HG03159 (cell line): ENCODE data around the gene PARK7.
"Not testable (repeated sequence)": the region's sequence is repeated elsewhere in the genome, so short reads cannot be mapped to it uniquely, and the experiment has no call there.

Experiments
- ATAC-seq: cut with Tn5 transposase; IDR thresholded peaks from one replicate; pipeline ENCODE4 v1.9.1; 2021; ENCODE audit warnings: mild to moderate bottlenecking, moderate library complexity; ENCODE audit not compliant: unreplicated experiment

Gene PARK7

DNA sequence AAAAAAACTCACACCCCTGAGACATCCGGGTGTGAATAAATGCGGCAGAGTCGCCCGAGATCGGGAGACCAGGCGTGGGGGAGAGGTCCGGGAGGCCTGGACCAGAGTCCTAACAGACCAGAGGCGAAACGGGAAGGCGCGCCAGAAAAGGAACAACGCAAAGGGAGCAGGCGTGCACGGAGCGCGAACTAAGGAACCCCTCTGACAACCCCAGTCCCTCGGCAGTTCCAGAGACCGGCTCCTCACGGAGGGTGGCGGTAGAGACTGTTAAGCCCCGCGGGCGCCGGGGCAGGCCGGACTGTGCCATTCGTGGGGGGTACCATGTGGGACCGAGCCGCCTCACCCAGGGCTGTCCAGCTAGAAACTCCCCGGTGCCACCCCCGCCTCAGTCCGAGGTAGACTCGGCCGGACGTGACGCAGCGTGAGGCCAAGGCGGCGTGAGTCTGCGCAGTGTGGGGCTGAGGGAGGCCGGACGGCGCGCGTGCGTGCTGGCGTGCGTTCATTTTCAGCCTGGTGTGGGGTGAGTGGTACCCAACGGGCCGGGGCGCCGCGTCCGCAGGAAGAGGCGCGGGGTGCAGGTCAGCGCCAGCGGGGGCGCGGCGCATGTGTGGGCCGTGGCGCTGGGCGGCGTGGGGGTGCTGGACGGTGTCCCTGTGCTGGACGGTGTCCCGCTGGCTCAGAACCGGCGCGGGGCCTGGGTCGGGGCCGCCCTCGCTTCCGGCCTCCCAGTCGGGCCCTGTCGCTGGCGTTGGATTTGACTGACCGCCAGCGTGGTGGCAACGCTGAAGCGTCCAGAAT lies at the start of gene PARK7:
TSS of gene PARK7 (plus strand) at position 496 of the 798 bp plus-strand sequence. CDS start 1,075 bp downstream, outside the sequence.
- ATAC-seq, result peak; percentile 93

GRCh38 chr1:7912145-7912544 lies 49.4 kb upstream of the PARK7 start:
- ATAC-seq, result no peak

DNA sequence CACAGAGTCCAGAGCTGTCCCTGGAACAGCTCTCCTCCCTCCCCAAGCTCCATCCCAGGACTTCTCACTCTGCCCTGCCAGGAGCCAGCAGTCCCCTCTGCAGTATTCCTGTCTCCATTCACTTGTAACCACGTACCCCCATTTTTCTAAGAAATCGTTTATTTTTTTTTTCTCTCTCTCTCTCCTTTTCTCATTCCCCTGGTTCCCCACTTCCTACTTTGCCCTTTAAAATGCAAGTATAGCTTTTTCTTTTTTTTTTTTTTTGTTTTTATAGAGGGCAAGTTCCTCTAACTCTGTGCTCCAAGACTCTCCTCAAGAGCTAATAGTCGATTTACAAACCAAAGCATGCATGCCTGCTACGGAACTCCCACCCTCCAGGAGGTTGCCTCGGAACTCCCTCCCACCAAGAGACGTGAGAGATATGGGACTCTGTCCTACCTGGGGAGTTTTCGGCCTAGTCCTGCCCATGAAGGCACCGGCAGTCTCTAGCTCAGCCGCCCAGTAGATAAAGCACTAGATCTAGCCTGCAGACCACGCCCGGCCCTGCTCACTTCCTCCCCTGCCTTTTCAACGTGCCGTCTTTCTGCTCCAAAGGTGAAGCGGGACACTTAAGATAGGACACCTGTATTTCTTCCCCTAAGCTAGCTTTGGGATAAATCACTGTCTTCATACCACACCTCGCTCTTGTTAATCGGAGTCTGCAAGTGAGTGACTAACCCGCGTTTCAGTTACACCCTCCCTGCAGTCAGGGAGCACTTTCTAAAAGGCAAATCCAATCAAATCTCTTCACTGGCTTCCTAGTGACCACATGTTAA lies 48.6 kb upstream of the PARK7 start:
- no peak for ATAC-seq

DNA sequence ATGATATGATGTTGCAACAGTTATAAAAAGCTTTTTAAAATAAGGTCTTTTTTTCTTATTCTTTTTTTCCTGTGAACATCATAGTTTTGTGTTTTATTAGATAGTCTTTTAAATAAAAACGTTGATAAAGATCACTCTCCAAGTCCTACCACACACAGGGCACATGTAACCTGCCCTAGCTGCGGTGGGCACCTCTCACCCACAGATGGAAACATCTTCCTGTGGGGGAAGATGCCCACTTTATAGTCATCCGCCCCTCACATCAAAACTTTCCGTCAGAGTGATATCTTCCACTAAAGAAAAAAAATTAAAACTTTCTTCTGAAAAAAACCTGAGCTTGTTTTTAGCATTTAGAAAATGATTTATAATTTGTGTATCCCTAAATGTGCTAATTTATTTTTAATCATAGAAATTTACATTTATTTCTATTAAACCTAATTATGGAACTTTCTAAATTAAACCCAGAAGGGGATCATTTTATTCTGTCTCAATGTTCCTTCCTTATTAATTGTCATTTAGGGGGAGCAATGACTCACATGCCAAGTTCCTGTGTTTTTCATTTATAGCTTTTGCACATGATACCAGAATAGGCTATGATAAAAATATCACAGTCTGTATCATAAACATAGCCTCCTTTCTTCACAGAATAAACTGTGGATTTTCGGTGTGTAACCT lies 45.5 kb upstream of the PARK7 start:
- no peak for ATAC-seq

DNA sequence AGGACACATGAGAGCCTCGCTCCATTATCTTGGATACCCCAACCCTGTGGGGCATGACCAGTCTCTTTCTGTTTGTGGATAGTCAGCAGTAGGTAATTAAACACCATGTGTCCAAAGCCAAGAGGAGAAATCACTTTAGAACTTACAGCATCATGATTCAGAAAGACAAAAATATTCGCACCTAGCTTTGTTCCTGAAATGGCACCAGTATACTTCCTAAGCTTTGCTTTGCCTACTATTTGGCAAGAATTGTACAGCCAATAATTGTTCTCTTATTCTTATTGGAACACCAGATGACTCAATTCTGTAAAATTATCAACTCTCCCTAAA lies 45.0 kb upstream of the PARK7 start:
- ATAC-seq, result no peak

DNA sequence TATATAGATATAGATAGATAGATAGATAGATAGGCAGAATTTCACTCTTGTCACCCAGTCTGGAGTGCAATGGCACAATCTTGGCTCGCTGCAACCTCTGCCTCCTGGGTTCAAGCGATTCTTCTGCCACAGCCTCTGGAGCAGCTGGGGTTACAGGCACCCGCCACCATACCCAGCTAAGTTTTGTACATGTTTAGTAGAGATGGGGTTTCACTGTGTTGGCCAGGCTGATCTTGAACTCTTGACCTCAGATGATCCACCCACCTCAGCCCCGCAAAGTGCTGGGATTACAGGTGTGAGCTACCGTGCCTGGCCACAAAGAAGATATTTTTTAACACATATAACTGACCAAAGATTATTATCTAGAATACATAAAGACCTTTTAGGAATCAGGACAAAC lies 43.5 kb upstream of the PARK7 start:
- not testable (repeated sequence) for ATAC-seq

GRCh38 chr1:7919880-7920279 lies 41.6 kb upstream of the PARK7 start:
- ATAC-seq, result no peak

GRCh38 chr1:7921796-7922195 lies 39.7 kb upstream of the PARK7 start:
- no peak for ATAC-seq

DNA sequence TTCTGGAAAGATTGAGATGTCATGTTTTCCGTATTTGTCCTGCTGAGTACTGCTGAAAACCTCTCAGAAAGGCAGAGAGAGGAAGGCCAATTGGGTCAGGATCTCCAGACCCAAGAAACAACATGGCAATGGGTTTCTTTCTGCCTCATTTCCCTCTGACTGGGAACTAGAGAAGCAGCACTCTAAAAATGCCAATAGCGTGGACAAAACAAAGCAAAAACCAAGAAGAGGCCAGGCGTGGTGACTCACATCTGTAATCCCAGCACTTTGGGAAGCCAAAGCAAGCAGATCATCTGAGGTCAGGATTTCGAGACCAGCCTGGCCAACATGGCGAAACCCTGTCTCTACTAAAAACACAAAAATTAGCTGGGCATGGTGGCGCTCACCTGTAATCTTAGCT lies 39.2 kb upstream of the PARK7 start:
- ATAC-seq, result no peak

DNA sequence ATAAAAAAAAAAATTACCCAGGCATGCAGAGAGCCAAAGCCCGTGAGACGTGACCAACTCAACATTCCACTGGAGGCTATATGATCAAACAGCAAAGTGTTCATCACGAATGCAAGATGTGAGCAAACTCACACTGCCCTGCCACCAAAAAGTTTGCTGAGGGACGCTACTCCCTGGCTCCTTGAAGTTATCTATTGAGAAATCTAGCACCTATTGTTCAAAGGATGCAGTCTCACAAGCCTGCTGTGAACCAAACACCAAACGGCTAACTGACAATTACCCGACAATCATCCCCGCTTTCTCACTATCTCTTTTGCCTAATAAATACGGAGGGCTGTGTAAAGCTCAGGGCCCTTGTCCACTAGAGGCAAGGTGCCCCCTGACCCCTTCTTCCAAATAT lies 34.5 kb upstream of the PARK7 start:
- not testable (repeated sequence) for ATAC-seq

DNA sequence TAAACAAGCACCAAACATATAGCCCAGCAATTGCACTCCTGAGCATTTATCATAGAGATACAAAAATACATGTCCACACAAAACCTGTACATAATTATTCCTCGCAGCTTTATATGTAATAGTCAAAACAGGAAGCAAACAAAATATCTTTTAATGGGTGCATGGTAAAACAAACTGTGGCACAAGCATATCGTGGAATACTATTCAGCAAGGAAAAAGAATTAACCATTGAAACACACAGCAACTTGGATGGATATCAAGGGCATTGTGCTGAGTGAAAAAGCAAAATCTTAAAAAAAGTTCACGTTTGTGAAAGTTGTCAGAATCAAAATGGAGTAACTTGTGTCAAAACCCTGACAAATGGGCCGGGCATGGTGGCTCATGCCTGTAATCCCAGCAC lies 33.3 kb upstream of the PARK7 start:
- no peak for ATAC-seq

- ATAC-seq, result no peak
These were observed 31.9 kb upstream of the PARK7 start for GRCh38 chr1:7929637-7930036.

DNA sequence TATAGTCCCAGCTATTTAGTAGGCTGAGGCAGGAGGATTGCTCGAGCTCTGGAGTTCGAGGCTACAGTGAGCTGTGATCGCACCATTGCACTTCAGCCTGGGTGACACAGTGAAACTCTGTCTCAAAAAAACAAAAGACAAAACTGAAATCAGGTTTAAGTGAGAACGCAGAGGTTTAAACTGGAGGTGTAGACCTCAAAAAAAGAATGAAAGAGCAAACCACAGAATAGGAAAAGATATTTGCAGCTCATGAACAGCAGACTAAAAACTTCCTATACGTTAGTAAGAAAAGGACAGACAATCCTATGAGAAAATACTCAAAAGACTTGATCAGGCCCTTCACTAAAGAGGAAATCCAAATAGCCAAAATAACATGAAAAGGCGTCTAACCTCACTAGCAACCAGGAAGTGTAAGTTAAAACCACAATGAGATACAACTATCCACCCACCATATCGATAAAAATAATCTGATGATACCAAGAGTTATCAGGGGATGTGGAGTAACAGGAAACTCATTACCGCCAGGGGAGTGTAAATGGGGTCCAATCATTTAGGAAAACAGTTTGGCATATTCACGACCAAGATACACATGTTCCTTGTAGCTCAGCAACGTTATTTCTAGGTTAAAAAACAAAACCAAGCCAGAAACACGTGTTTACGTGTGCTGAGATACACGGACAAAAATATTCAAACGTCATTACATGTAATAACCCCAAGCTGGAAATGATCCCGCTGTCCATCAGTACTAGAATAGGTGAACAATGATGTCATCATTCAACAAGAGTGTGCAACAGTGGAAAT lies 30.7 kb upstream of the PARK7 start:
- no peak for ATAC-seq

DNA sequence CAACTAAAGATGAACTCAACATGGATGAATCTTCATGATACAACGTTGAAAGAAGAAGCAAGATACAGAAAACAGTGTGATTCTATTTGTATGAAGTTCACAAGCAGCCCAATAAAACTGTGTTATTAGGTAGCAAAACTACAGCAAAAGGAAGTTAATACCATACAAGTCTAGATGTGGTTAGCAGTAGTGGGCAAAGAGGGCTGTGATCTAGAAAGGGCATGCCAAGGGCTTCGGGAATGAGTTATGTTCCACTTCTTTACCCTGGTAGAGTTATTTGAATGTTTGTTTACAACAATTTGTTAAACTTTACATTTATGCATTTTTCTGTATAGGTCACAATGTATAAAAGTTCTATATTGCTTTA lies 30.1 kb upstream of the PARK7 start:
- no peak for ATAC-seq

DNA sequence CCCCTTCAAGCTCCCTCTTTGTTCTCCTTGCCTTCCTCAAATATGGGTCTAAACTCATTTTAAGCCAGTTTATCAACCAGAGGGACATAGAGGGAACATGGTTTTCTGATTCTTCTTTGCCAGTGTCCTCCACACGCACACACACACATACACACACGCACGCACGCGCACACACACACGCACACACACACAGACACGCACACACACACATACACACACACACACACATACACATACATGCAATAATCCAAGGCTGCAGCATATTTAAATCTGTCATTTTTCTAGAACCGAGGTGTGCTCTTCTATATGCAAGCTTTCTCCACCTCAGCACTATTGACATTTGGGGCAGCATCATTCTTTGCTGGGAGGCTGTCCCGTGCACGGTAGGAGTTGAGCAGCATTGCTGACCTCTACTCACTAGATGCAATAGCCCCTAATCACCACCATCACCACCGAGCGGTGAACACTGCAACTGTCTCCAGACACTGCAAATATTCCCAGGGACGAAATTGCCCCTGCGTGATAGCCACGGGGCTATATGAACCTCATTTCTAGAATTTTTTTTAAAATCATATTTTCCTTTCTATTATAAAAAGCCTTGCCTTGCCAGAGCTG lies 28.9 kb upstream of the PARK7 start:
- no peak for ATAC-seq

DNA sequence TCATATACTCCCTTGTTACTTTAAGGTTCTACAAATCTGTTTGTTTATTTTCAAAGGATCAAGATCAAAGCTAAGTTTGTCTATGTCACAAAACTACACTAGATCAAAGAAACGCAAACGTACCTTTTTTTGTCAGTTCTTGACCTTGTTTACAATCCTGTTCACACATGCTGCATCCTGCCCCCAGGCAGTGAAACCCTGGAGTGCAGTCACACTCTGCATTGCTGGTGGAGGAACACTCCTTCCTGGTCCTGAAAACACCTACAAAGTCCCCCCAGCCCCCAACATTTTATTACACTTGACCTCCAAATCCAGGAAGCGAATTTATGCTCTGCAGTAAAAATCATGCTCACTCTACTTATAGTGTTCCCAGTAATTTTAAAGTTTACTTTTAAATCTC lies 23.4 kb upstream of the PARK7 start:
- no peak for ATAC-seq

DNA sequence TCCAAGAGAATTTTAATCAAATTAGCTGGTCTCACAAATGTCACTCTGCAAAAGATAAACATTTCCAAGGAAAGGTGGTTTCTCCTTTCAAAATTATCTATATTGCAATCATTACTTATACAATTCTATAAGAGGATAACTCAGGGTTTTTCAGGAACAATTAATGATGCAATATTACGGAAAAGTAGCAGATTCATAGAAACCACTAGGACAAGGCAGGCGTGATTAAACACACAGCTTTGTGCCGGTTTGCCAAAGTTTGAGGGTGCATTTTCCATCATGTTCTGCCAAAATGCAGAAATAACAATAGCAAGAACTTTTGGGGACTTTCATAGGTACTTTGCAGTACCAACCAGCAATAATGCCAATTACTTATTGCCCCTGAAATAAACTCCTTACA lies 21.5 kb upstream of the PARK7 start:
- no peak for ATAC-seq

- no peak for ATAC-seq
These were observed 20.6 kb upstream of the PARK7 start, which contains the start of gene TNFRSF9 for GRCh38 chr1:7940745-7941436. TNFRSF9 (minus strand) TSS chr1:7940839; CDS start chr1:7939994, 845 bp downstream.

DNA sequence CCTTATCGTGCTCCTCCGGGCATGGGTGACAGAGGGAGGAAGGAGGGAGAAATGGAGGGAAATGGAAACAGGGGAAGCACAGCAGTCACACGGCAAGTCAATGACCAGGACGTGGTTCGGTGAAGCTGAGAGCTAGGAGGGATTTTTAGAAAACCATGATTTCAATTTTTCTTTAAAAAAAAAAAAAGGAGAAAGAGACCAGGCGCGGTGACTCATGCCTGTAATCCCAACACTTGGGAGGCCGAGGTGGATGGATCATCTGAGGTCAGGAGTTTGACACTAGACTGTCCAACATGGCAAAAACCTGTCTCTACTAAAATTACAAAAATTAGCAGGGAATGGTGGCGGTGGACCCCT lies 20.1 kb upstream of the PARK7 start:
- ATAC-seq, result no peak
